HCT116 (cell line): Measurements from ENCODE around the gene ATG4D. TPM values are rescaled to one million over a fixed set of nuclear protein-coding genes. Genes with fewer than 3 reads are reported as not detected.

ENCODE experiments used
- ATAC-seq: fragments of 200-7000 bp; cut with Tn5 transposase; 2 replicates; pipeline ENCODE4 v1.9.1; 2020; ENCODE audit warnings: mild to moderate bottlenecking, moderate library complexity
- BruUV-seq: library from RNA; stranded (reverse); fragments of 400-500 nt; replicated peaks from 2 replicates; lab custom pipeline; 2021; lab: Mats Ljungman, UMichigan
- CTCF ChIA-PET: fragments of 300-600 bp; sonication (Branson Sonifier 250); formaldehyde crosslinking; loops from one replicate; lab custom pipeline; 2021; ENCODE audit warnings: antibody characterized with exemption; lab: Charles Lee
- POLR2A ChIA-PET: fragments of 300-600, 350-600 bp; sonication (Branson Sonifier 250); formaldehyde crosslinking; loops from one replicate; lab custom pipeline; 2021; ENCODE audit warnings: antibody characterized with exemption; lab: Charles Lee
- RAD21 ChIA-PET, 2 experiments: fragments of 300-600 bp; sonication (Branson Sonifier 250); formaldehyde crosslinking; loops; one replicate each; lab custom pipeline; 2023; ENCODE audit warnings: low total read pairs in 2 of 2; ENCODE audit not compliant: uncharacterized antibody in 2 of 2, unreplicated experiment in 2 of 2, low non-redundant PET in 1 of 2; lab: Charles Lee
- DNase-seq: peaks from one replicate; pipeline ENCODE4 v3.0.0-alpha.2; 2010; ENCODE audit warnings: low read depth, low spot score
- H2AFZ ChIP-seq: fragments of 200-600 bp; shearing (Covaris generic), sonication (generic); 2 replicates; pipeline ENCODE4 v1.6.1; 2017; ENCODE audit warnings: low read depth, mixed run types, mixed read lengths, antibody characterized with exemption, low read length; ENCODE audit not compliant: poor library complexity, severe bottlenecking
- H3K27ac ChIP-seq: 2 replicates; pipeline ENCODE4 v1.5.1; 2012; ENCODE audit warnings: low read depth, low read length
- H3K27me3 ChIP-seq: fragments of 200-600 bp; sonication (generic); 2 replicates; pipeline ENCODE4 v1.6.1; 2016; ENCODE audit warnings: mixed run types, low read length, mixed read lengths; ENCODE audit not compliant: insufficient read depth
- H3K36me3 ChIP-seq, 2 experiments: fragments of 200-500 bp in 1 of 2; fragments of 200-600 bp in 1 of 2; sonication (Bioruptor generic) in 1 of 2; sonication (generic) in 1 of 2; 2 replicates each; pipeline versions ENCODE4 v1.5.1 to v1.6.1; 2014 to 2016; ENCODE audit warnings: low read length in 2 of 2, inconsistent platforms in 1 of 2, mixed read lengths in 1 of 2, mixed run types in 1 of 2; ENCODE audit not compliant: insufficient read depth in 2 of 2, control insufficient read depth in 1 of 2
- H3K4me1 ChIP-seq, 2 experiments: fragments of 200-600 bp in 1 of 2; sonication (generic) in 1 of 2; 2 replicates each; pipeline versions ENCODE4 v1.5.1 to v1.6.1; 2012 to 2017; ENCODE audit warnings: low read length in 2 of 2, inconsistent platforms in 1 of 2, mild to moderate bottlenecking in 1 of 2, mixed read lengths in 1 of 2, mixed run types in 1 of 2, moderate library complexity in 1 of 2; ENCODE audit not compliant: insufficient read depth in 2 of 2, control insufficient read depth in 1 of 2
- H3K4me2 ChIP-seq: fragments of 200-600 bp; sonication (generic); 2 replicates; pipeline ENCODE4 v1.6.1; 2017; ENCODE audit warnings: mixed run types, low read length, mixed read lengths
- H3K4me3 ChIP-seq, 2 experiments: fragments of 200-600 bp in 1 of 2; sonication (generic) in 1 of 2; replicated peaks in 1 of 2; 2 replicates each; pipeline ENCODE4 v1.5.1; 2011 to 2016; ENCODE audit warnings: low read length in 2 of 2, control low read depth in 1 of 2, low read depth in 1 of 2, mild to moderate bottlenecking in 1 of 2, mixed read lengths in 1 of 2, mixed run types in 1 of 2
- H3K79me2 ChIP-seq: fragments of 200-600 bp; sonication (generic); 2 replicates; pipeline ENCODE4 v1.6.1; 2017; ENCODE audit warnings: mild to moderate bottlenecking, mixed run types, low read length, moderate library complexity, mixed read lengths; ENCODE audit not compliant: insufficient read depth
- H3K9ac ChIP-seq: fragments of 200-600 bp; sonication (generic); 2 replicates; pipeline ENCODE4 v1.6.1; 2016; ENCODE audit warnings: low read length, mixed read lengths
- H3K9me2 ChIP-seq: fragments of 200-600 bp; sonication (generic), shearing (Covaris generic); 2 replicates; pipeline ENCODE4 v1.6.1; 2017; ENCODE audit warnings: mixed run types, mild to moderate bottlenecking, moderate library complexity; ENCODE audit not compliant: insufficient read depth
- H3K9me3 ChIP-seq, 2 experiments: fragments of 200-500 bp in 1 of 2; fragments of 200-600 bp in 1 of 2; sonication (Bioruptor generic) in 1 of 2; sonication (generic) in 1 of 2; 2 replicates each; pipeline ENCODE4 v1.6.1; 2014 to 2017; ENCODE audit warnings: low read length in 2 of 2, mixed read lengths in 2 of 2, inconsistent platforms in 1 of 2, low read depth in 1 of 2, mild to moderate bottlenecking in 1 of 2, mixed run types in 1 of 2, moderate library complexity in 1 of 2; ENCODE audit not compliant: control insufficient read depth in 1 of 2, insufficient read depth in 1 of 2
- H4K20me1 ChIP-seq: fragments of 200-600 bp; sonication (generic), shearing (Covaris generic); 2 replicates; pipeline ENCODE4 v1.6.1; 2017; ENCODE audit warnings: mixed run types, mild to moderate bottlenecking, moderate library complexity; ENCODE audit not compliant: insufficient read depth
- CBX3 ChIP-seq: IDR thresholded peaks from 2 replicates; pipeline ENCODE4 v1.6.1; 2012; ENCODE audit warnings: low read depth
- EGR1 ChIP-seq: IDR thresholded peaks from 2 replicates; pipeline ENCODE4 v1.6.1; 2012; ENCODE audit warnings: low read depth
- ELF1 ChIP-seq: IDR thresholded peaks from 2 replicates; pipeline ENCODE4 v1.6.1; 2012; ENCODE audit warnings: low read depth, borderline replicate concordance
- EZH2 ChIP-seq: fragments of 200-600 bp; sonication (generic); IDR thresholded peaks from 2 replicates; pipeline ENCODE4 v1.6.1; 2017; ENCODE audit warnings: antibody characterized with exemption, mixed run types
- FOSL1 ChIP-seq: IDR thresholded peaks from 2 replicates; pipeline ENCODE4 v1.6.1; 2012; ENCODE audit warnings: low read depth
- RAD21 ChIP-seq: IDR thresholded peaks from 2 replicates; pipeline ENCODE4 v1.6.1; 2012; ENCODE audit warnings: low read depth, mild to moderate bottlenecking
- REST ChIP-seq: IDR thresholded peaks from 2 replicates; pipeline ENCODE4 v1.6.1; 2012; ENCODE audit warnings: low read depth
- SRF ChIP-seq: IDR thresholded peaks from 2 replicates; pipeline ENCODE4 v1.6.1; 2012; ENCODE audit warnings: low read depth
- ZBTB33 ChIP-seq: IDR thresholded peaks from 2 replicates; pipeline ENCODE4 v1.6.1; 2011; ENCODE audit warnings: mild to moderate bottlenecking, low read length, moderate library complexity; ENCODE audit not compliant: insufficient replicate concordance; ENCODE audit errors: extremely low read depth
- ZNF274 ChIP-seq: fragments of 200-500 bp; sonication (Bioruptor generic); IDR thresholded peaks from 2 replicates; pipeline ENCODE4 v1.6.1; 2014; ENCODE audit warnings: mild to moderate bottlenecking, low read depth, low read length, inconsistent platforms
- intact Hi-C: fragments of 100-400 bp; cut with micrococcal nuclease; formaldehyde crosslinking; loops from 2 replicates; pipeline ENCODE4 v1.10.0; 2022
- total RNA-seq: library from RNA; stranded (reverse); gene quantifications from one replicate; pipeline ENCODE4 v1.2.1, GENCODE V29; 2021; ENCODE audit not compliant: unreplicated experiment

ATG4D gene
- total RNA-seq, 1 experiment from 2014 or later, result 45.4 TPM

- intact Hi-C loops, result no loop called here
- Histone ChIP-seq H3K4me2 (no peak overlapping the region), H3K9me2 (no peaks in the 10 kb centered on the region), H3K27ac (no peak overlapping the region), H2AFZ (no peak overlapping the region), H3K9ac (no peak overlapping the region), H3K4me3 (no peak overlapping the region), H4K20me1 (no peaks in the 10 kb centered on the region), H3K36me3 (peaks cover 16 to 23% of the 10 kb centered on the region in 2 experiments; a peak in 3 of 4 replicates), H3K27me3 (no peaks in the 10 kb centered on the region), H3K9me3 (no peaks in the 10 kb centered on the region), H3K79me2 (peaks cover 87% of the 10 kb centered on the region), H3K4me1 (peaks cover 6 to 12% of the 10 kb centered on the region in 2 experiments; a peak in 2 of 4 replicates)
- ChIA-PET POLR2A (interaction anchor here (0.7 kb wide), 1 partner anchor 82 kb away, joined by 3 read pairs; no protein-coding TSS in a partner anchor), RAD21 (no interaction called here), CTCF (no interaction called here)
- ATAC-seq (no peak), DNase-seq (no peak)
- no TSS peak for BruUV-seq
- TF ChIP-seq REST (no peak), EZH2 (no peak), CBX3 (no peak), ZBTB33 (no peak), ELF1 (no peak), SRF (no peak), EGR1 (no peak), FOSL1 (no peak), RAD21 (no peak), ZNF274 (no peak)
Observed at GRCh38 chr19:10497371-10497770, 46.3 kb upstream of the ATG4D start.
